ENCODE measurements around the gene NUP35.

GRCh38 chr2:183166210-183166609 is 42.0 kb downstream of the NUP35 start:
- TF ChIP-seq CTCF (IDR thresholded peaks at IDR 0.05) (no peak), POLR2A (IDR thresholded peaks at IDR 0.05) (no peak), POLR2AphosphoS5 (IDR thresholded peaks at IDR 0.05) (no peak), EP300 (IDR thresholded peaks at IDR 0.05; ENCODE audit: low read depth) (no peak)

Data from transverse colon (tissue), 4 donors.